ENCODE measurements around the gene ZNF576. TPM values are rescaled to one million over a fixed set of nuclear protein-coding genes. Genes with fewer than 3 reads are reported as not detected.

The ZNF576 gene
- total and polyA plus RNA-seq, 9 of the 15 experiments (the other 6 are each of a cell fraction or from before 2014, with no cell fraction given) = 6.8 to 18.2 (median 12.2) TPM

DNA sequence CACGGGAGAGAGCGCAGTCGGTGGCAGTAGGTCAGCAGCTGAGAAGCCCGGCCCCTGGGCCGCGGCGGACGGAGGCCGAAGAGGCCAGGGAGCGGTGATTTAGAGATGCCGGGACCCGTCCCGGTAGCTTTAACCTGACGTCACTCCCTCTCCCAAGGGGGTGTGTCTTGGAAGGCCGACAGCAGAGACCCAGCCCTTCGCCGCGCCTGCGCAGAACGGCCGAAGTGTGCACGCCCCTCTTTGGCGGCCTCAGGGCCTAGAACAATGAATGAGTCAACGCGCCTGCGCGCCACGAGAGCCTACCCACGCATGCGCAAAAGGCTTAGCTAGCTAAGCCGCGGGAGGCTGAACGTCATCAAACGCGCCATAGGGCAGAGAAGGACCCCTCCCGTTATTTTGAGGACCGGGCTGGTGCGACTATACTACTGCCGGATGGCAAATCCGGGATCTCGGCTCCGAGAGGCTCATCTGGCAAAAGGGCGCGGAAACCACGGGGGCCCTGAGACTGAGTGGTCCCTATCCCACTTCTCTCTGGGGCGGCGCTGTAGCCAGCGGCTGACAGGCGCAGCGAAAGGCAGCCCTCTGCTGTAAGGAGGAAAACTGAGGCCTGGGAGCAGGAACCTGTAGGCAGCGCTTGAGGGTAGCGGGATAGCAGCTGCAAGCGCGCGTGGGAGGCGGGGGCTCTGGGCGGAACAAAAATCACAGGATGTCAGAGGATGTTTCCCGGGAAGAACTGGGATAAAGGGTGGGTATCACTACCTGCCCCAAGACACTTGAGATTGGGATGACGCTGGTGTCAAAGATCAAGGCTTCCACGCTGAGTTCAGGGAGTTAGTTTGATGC, at the start of gene ZNF576, which contains the start of gene IRGQ (continued):
- 0 out of 4 replicates have a peak, but pooled peaks of 1 of the 2 experiments have one; percentile 28 for TF ChIP-seq BCLAF1 (IDR thresholded peaks at IDR 0.05; ENCODE audit: borderline replicate concordance in 1 of 2, control insufficient read depth in 1 of 2, low read depth in 2 of 2, low read length in 1 of 2)
- no peak for TF ChIP-seq ZNF217 (CRISPR knock-in tag; IDR thresholded peaks at IDR 0.05)
- peak in 1 of 3 experiments; percentile 14 for TF ChIP-seq YY1 (IDR thresholded peaks at IDR 0.05; ENCODE audit: borderline replicate concordance in 1 of 3, control insufficient read depth in 1 of 3, extremely low read depth in 1 of 3, insufficient read depth in 3 of 3, insufficient read length in 1 of 3, insufficient replicate concordance in 2 of 3, low read depth in 1 of 3, low read length in 2 of 3)
- TF ChIP-seq ZFP1 (CRISPR knock-in tag; IDR thresholded peaks at IDR 0.05) = no peak
- TF ChIP-seq GABPA (tag; conservative IDR thresholded peaks at IDR 0.05; ENCODE audit: low read depth) = 0 out of 2 replicates have a peak, but pooled peaks have one; percentile 18
- TF ChIP-seq, protein P1, sequence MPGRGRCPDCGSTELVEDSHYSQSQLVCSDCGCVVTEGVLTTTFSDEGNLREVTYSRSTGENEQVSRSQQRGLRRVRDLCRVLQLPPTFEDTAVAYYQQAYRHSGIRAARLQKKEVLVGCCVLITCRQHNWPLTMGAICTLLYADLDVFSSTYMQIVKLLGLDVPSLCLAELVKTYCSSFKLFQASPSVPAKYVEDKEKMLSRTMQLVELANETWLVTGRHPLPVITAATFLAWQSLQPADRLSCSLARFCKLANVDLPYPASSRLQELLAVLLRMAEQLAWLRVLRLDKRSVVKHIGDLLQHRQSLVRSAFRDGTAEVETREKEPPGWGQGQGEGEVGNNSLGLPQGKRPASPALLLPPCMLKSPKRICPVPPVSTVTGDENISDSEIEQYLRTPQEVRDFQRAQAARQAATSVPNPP (IDR thresholded peaks at IDR 0.05; ENCODE audit: borderline replicate concordance, insufficient read depth, insufficient read length) = no peak
- TF ChIP-seq PHF21A (IDR thresholded peaks at IDR 0.05; ENCODE audit: borderline replicate concordance, low read depth) = peak; percentile 99
- TF ChIP-seq, protein P2, sequence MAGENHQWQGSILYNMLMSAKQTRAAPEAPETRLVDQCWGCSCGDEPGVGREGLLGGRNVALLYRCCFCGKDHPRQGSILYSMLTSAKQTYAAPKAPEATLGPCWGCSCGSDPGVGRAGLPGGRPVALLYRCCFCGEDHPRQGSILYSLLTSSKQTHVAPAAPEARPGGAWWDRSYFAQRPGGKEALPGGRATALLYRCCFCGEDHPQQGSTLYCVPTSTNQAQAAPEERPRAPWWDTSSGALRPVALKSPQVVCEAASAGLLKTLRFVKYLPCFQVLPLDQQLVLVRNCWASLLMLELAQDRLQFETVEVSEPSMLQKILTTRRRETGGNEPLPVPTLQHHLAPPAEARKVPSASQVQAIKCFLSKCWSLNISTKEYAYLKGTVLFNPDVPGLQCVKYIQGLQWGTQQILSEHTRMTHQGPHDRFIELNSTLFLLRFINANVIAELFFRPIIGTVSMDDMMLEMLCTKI (IDR thresholded peaks at IDR 0.05; ENCODE audit: partially characterized antibody) = no peak
- TF ChIP-seq SLC30A9 (CRISPR knock-in tag; IDR thresholded peaks at IDR 0.05) = no peak
- TF ChIP-seq RREB1 (CRISPR knock-in tag; IDR thresholded peaks at IDR 0.05) = peak; percentile 89
- no peak for TF ChIP-seq HNRNPUL1 (IDR thresholded peaks at IDR 0.05; ENCODE audit: low read length)
- TF ChIP-seq POLR2B (IDR thresholded peaks at IDR 0.05; ENCODE audit: low read depth, partially characterized antibody) = peak; percentile 95
- TF ChIP-seq CREBBP (IDR thresholded peaks at IDR 0.05; ENCODE audit: low read depth, low read length) = no peak
